Measurements from ENCODE around the gene ZNF804B.

Gene ZNF804B

GRCh38 chr7:89129600-89130375 is 370.3 kb downstream of the ZNF804B start:
- H3K4me3 ChIP-seq, result no peak overlapping the region
- H3K9me3 ChIP-seq (replicated peaks in 1 of 11), result no peaks in the 10 kb centered on the region
- TF ChIP-seq Cebpa-rat (IDR thresholded peaks at IDR 0.05), result no peak
- H4K20me1 ChIP-seq, result no peaks in the 10 kb centered on the region
- no peaks in the 10 kb centered on the region for H3K36me3 ChIP-seq
- no peak overlapping the region for H3K27ac ChIP-seq
- no peaks in the 10 kb centered on the region for H3K27me3 ChIP-seq
- no peak overlapping the region for H3K4me2 ChIP-seq
- no peaks in the 10 kb centered on the region for H3K4me1 ChIP-seq
- H3K9ac ChIP-seq, result no peak overlapping the region

- H3K4me2 ChIP-seq, result no peak overlapping the region
- no peak overlapping the region for H3K27ac ChIP-seq
- H3K9me3 ChIP-seq (replicated peaks in 1 of 11), result no peaks in the 10 kb centered on the region
- no peak overlapping the region for H3K9ac ChIP-seq
- H3K27me3 ChIP-seq, result no peaks in the 10 kb centered on the region
- no peaks in the 10 kb centered on the region for H3K36me3 ChIP-seq
- TF ChIP-seq Cebpa-rat (IDR thresholded peaks at IDR 0.05), result no peak
- H3K4me1 ChIP-seq, result no peaks in the 10 kb centered on the region
- no peaks in the 10 kb centered on the region for H4K20me1 ChIP-seq
- no peak overlapping the region for H3K4me3 ChIP-seq
Measured at GRCh38 chr7:89133357-89133756, 373.9 kb downstream of the ZNF804B start.

GRCh38 chr7:89133819-89134218 is 374.3 kb downstream of the ZNF804B start:
- no peaks in the 10 kb centered on the region for H4K20me1 ChIP-seq
- no peaks in the 10 kb centered on the region for H3K27me3 ChIP-seq
- H3K4me1 ChIP-seq, result no peaks in the 10 kb centered on the region
- H3K36me3 ChIP-seq, result no peaks in the 10 kb centered on the region
- TF ChIP-seq Cebpa-rat (IDR thresholded peaks at IDR 0.05), result no peak
- no peak overlapping the region for H3K4me3 ChIP-seq
- no peak overlapping the region for H3K27ac ChIP-seq
- H3K4me2 ChIP-seq, result no peak overlapping the region
- H3K9ac ChIP-seq, result no peak overlapping the region
- H3K9me3 ChIP-seq (replicated peaks in 1 of 11), result no peaks in the 10 kb centered on the region

DNA sequence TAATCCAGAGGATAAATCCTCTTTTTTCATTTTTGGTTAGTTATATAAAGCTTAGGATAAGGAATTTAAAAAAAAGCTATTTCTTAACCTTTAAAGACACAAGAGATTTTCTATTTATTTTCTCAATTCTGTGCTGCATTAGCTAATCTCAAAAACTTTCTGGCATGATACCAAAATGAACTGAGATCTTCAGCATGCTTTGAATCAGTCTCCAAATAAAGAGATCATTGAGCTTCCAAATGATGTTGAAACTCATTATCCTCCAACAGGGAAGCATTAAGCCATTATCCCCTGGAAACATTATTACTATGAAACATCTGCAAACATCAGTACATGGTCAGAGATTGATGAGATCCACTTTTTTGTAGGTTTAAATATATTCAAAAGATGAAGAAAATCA is 386.3 kb downstream of the ZNF804B start:
- H3K27me3 ChIP-seq, result no peaks in the 10 kb centered on the region
- no peaks in the 10 kb centered on the region for H4K20me1 ChIP-seq
- H3K27ac ChIP-seq, result no peak overlapping the region
- H3K4me3 ChIP-seq, result no peak overlapping the region
- no peak overlapping the region for H3K9ac ChIP-seq
- no peaks in the 10 kb centered on the region for H3K4me1 ChIP-seq
- TF ChIP-seq Cebpa-rat (IDR thresholded peaks at IDR 0.05), result no peak
- peaks cover 0 to 16% (median 7%) of the 10 kb centered on the region in 11 experiments; a peak in 11 of 22 replicates for H3K9me3 ChIP-seq (replicated peaks in 1 of 11)
- H3K36me3 ChIP-seq, result no peaks in the 10 kb centered on the region
- no peak overlapping the region for H3K4me2 ChIP-seq

- Histone ChIP-seq H3K27ac (no peak overlapping the region), H4K20me1 (no peaks in the 10 kb centered on the region), H3K4me1 (no peaks in the 10 kb centered on the region), H3K27me3 (no peaks in the 10 kb centered on the region), H3K9ac (no peak overlapping the region), H3K4me2 (no peak overlapping the region), H3K9me3 (replicated peaks in 1 of 11) (no peaks in the 10 kb centered on the region), H3K4me3 (no peak overlapping the region), H3K36me3 (no peaks in the 10 kb centered on the region)
- no peak for TF ChIP-seq Cebpa-rat (IDR thresholded peaks at IDR 0.05)
Measured at GRCh38 chr7:89160107-89160506, 400.6 kb downstream of the ZNF804B start.

GRCh38 chr7:89165421-89165820 is 405.9 kb downstream of the ZNF804B start:
- no peaks in the 10 kb centered on the region for H3K27me3 ChIP-seq
- no peak overlapping the region for H3K4me2 ChIP-seq
- TF ChIP-seq Cebpa-rat (IDR thresholded peaks at IDR 0.05), result no peak
- H3K4me1 ChIP-seq, result no peaks in the 10 kb centered on the region
- no peak overlapping the region for H3K9ac ChIP-seq
- no peak overlapping the region for H3K4me3 ChIP-seq
- H3K36me3 ChIP-seq, result no peaks in the 10 kb centered on the region
- no peaks in the 10 kb centered on the region for H4K20me1 ChIP-seq
- no peak overlapping the region for H3K27ac ChIP-seq
- H3K9me3 ChIP-seq (replicated peaks in 1 of 11), result no peaks in the 10 kb centered on the region

DNA sequence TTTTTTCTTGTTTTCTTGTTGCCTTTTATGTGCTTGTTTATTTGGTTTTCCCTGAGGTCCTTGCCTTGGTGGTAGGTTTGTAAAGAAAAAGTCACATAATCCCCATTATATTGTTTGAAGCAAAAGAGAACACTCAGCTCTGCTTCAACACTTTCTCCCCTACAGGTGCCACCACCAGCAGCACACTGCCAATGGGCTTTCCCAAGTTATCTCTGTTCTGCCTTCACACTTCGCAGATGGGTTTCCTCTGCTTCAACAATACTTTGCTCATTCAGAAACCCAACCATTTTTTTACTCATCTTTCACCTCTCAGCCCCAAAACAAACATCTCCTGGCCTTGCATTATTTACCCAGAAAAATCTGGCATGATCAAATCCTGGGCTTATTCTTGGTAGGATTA is 411.1 kb downstream of the ZNF804B start:
- Histone ChIP-seq H3K4me2 (no peak overlapping the region), H3K4me3 (no peak overlapping the region), H3K9me3 (replicated peaks in 1 of 11) (no peaks in the 10 kb centered on the region), H3K27me3 (no peaks in the 10 kb centered on the region), H4K20me1 (no peaks in the 10 kb centered on the region), H3K4me1 (no peaks in the 10 kb centered on the region), H3K9ac (no peak overlapping the region), H3K36me3 (no peaks in the 10 kb centered on the region), H3K27ac (no peak overlapping the region)
- no peak for TF ChIP-seq Cebpa-rat (IDR thresholded peaks at IDR 0.05)

- Histone ChIP-seq H3K27ac (no peak overlapping the region), H3K9me3 (replicated peaks in 1 of 11) (0 out of 22 replicates have a peak, but pooled peaks cover 0 to 5% (median 0%) of the 10 kb centered on the region in 11 experiments), H3K4me3 (no peak overlapping the region), H3K36me3 (no peaks in the 10 kb centered on the region), H3K4me2 (no peak overlapping the region), H3K4me1 (no peaks in the 10 kb centered on the region), H3K27me3 (no peaks in the 10 kb centered on the region), H3K9ac (no peak overlapping the region), H4K20me1 (no peaks in the 10 kb centered on the region)
- no peak for TF ChIP-seq Cebpa-rat (IDR thresholded peaks at IDR 0.05)
Measured at GRCh38 chr7:89182116-89182515, 422.6 kb downstream of the ZNF804B start.

DNA sequence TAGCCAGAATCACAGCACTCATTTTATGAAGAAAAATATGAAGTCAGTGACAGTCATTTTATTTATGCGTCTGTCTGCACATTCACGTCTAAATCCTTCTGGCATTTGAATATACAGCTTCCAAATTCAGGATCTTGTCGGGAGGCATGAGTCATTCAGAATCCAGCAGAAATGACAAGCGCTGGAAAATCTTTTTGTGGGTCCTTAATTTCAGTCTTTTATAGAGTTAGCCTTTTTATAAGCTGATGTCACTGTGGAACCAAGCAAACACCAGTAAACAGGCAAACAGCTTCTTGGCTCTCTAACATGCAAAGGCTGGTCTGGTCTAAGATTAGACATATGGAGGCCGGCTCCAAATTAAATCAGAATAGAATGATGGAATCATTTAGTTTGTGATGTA is 424.2 kb downstream of the ZNF804B start:
- Histone ChIP-seq H3K9ac (no peak overlapping the region), H3K9me3 (replicated peaks in 1 of 11) (0 out of 22 replicates have a peak, but pooled peaks cover 0 to 5% (median 0%) of the 10 kb centered on the region in 11 experiments), H4K20me1 (no peaks in the 10 kb centered on the region), H3K27me3 (no peaks in the 10 kb centered on the region), H3K4me3 (no peak overlapping the region), H3K36me3 (no peaks in the 10 kb centered on the region), H3K27ac (no peak overlapping the region), H3K4me1 (no peaks in the 10 kb centered on the region), H3K4me2 (no peak overlapping the region)
- TF ChIP-seq Cebpa-rat (IDR thresholded peaks at IDR 0.05), result no peak

DNA sequence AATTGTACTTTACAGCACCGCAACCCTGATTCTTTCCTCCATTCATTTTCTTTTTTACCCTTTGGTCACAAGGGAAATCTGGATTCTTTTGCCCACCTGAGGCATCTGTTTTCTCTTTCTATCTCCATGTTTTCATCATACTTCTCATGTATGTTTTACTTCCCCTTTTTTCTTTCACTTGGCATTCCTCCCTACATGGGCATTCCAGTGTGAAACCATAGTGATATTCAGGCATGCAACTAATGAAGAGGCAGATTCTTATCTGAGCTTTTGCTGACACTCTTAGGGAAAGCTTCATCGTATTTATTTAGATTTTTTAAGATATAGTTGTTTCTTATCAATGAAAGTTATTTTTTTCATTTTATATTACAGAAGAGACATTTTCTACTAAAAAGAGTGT is 441.3 kb downstream of the ZNF804B start:
- H3K4me2 ChIP-seq, result no peak overlapping the region
- no peak overlapping the region for H3K27ac ChIP-seq
- H3K4me1 ChIP-seq, result no peaks in the 10 kb centered on the region
- H3K36me3 ChIP-seq, result no peaks in the 10 kb centered on the region
- no peak for TF ChIP-seq Cebpa-rat (IDR thresholded peaks at IDR 0.05)
- H3K27me3 ChIP-seq, result no peaks in the 10 kb centered on the region
- no peak overlapping the region for H3K4me3 ChIP-seq
- H4K20me1 ChIP-seq, result no peaks in the 10 kb centered on the region
- no peak overlapping the region for H3K9ac ChIP-seq
- H3K9me3 ChIP-seq (replicated peaks in 1 of 11), result no peaks in the 10 kb centered on the region

Data from BLaER1 treated with 17β-estradiol and CSF1 and Interleukin-3, amounts not matched to agents 10 nM and 100 nM (cell line).